Bronchial epithelial cell (primary cell): ENCODE results near the gene ARID4B. TPM values are rescaled to one million over a fixed set of nuclear protein-coding genes. Genes with fewer than 3 reads are reported as not detected.
A peak's percentile ranks its signal among the peaks of the same experiment; 100 is the strongest.
"Not testable (repeated sequence)": the region's sequence is repeated elsewhere in the genome, so short reads cannot be mapped to it uniquely, and the experiment has no call there.

ENCODE experiments used
- DNase-seq: peaks from one replicate; pipeline ENCODE4 v3.0.0-alpha.2; 2010; ENCODE audit warnings: low read depth
- FAIRE-seq: peaks from 2 replicates; lab custom pipeline; 2011; peaks lifted over from hg19 to GRCh38; lab: Jason Lieb, UNC
- H3K27me3 ChIP-seq: 2 replicates; pipeline ENCODE4 v1.5.1; 2011; ENCODE audit warnings: low read length; ENCODE audit not compliant: control insufficient read depth, insufficient read depth
- H3K36me3 ChIP-seq: 2 replicates; pipeline ENCODE4 v1.5.1; 2011; ENCODE audit warnings: low read length; ENCODE audit not compliant: control insufficient read depth, insufficient read depth
- H3K4me3 ChIP-seq: 2 replicates; pipeline ENCODE4 v1.5.1; 2011; ENCODE audit warnings: mild to moderate bottlenecking, low read depth, low read length, control low read depth
- total RNA-seq: library from RNA; depleted of rRNA; stranded (reverse); fragments of >200 nt; gene quantifications from 2 replicates; pipeline ENCODE4 v1.2.1, GENCODE V29; 2014
- TF ChIP-seq, protein P1 (sequence below): IDR thresholded peaks from 2 replicates; pipeline ENCODE4 v1.5.1; 2011; ENCODE audit warnings: mild to moderate bottlenecking, moderate library complexity, low read length, control low read depth, inconsistent platforms; ENCODE audit not compliant: insufficient read depth, severe bottlenecking

Gene ARID4B
- total RNA-seq, 1 donor from 2014 or later: 11.8 TPM

DNA sequence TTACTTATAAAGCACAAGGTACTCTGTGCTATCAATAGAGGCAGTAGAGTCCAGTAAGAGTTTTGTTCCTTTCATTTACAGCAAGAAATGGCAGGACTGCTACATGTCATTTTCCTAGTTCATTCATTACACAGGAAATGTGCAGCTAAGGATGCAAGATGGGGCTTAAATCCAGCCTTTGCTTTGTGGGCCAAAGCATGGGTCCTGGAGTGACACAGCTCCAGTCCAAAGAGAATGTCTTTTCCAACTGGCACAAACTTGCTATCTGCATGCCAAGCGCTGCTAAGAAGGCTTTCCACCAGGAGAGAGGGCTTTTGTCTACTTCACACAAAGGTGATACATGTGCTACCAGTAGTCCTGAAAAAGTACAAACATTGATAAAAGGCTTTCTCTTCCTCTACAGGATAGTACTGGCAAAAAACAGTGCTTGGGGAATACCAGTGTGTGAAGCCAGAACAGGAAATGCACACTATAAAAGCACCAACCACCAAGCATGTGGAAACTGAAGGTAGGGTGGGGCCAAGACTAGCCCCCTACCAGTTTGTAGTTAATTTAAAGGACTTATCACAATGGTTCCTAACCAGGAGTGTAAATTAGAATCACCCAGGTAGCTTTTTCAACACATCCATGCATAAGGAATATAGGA lies 68.7 kb downstream of the ARID4B start:
- TF ChIP-seq, protein P1, sequence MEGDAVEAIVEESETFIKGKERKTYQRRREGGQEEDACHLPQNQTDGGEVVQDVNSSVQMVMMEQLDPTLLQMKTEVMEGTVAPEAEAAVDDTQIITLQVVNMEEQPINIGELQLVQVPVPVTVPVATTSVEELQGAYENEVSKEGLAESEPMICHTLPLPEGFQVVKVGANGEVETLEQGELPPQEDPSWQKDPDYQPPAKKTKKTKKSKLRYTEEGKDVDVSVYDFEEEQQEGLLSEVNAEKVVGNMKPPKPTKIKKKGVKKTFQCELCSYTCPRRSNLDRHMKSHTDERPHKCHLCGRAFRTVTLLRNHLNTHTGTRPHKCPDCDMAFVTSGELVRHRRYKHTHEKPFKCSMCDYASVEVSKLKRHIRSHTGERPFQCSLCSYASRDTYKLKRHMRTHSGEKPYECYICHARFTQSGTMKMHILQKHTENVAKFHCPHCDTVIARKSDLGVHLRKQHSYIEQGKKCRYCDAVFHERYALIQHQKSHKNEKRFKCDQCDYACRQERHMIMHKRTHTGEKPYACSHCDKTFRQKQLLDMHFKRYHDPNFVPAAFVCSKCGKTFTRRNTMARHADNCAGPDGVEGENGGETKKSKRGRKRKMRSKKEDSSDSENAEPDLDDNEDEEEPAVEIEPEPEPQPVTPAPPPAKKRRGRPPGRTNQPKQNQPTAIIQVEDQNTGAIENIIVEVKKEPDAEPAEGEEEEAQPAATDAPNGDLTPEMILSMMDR: no peak
- Histone ChIP-seq H3K4me3 (no peak overlapping the region), H3K36me3 (no peaks in the 10 kb centered on the region), H3K27me3 (no peaks in the 10 kb centered on the region)
- FAIRE-seq (no peak), DNase-seq (no peak)

DNA sequence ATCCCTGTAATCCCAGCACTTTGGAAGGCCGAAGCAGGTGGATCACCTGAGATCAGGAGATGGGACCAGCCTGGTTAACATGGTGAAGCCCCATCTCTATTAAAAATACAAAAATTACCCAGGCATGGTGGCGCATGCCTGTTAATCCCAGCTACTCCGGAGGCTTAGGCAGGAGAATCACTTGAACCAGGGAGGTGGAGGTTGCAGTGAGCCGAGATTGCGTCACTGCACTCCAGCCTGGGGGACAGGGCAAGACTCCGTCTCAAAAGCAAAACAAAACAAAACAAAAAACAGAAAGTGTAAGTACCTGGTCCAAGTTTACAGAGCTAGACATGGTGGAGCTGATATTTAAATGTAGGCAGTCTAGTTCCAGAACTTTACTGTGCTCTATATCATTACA lies 69.9 kb downstream of the ARID4B start:
- H3K27me3 ChIP-seq, FAIRE-seq, H3K36me3 ChIP-seq: not testable (repeated sequence)

DNA sequence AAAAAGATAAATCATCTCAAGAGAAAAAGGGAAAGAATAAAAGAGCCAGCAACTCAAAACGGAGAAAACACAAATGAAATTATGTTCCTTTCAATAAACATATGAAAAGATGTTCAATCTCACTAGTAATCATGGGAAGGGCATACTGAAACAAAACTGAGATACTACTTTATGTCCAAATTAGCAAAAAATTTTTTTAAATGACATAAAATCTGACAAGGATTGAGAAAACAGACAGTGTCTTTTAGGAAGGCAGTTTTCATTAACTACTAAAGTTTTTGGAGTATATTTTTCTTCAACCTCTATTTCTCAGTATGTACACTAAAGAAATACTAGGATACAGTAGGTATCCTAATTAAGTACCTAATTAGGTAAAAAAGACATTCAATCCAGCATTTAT lies 73.3 kb downstream of the ARID4B start:
- H3K27me3 ChIP-seq: no peaks in the 10 kb centered on the region
- H3K36me3 ChIP-seq: no peaks in the 10 kb centered on the region
- DNase-seq (no peak), FAIRE-seq (no peak)
- H3K4me3 ChIP-seq: no peak overlapping the region
- TF ChIP-seq, protein P1: no peak

More for the DNA sequence above, 69.9 kb downstream of the ARID4B start:
- not testable (repeated sequence) for DNase-seq, H3K4me3 ChIP-seq

DNA sequence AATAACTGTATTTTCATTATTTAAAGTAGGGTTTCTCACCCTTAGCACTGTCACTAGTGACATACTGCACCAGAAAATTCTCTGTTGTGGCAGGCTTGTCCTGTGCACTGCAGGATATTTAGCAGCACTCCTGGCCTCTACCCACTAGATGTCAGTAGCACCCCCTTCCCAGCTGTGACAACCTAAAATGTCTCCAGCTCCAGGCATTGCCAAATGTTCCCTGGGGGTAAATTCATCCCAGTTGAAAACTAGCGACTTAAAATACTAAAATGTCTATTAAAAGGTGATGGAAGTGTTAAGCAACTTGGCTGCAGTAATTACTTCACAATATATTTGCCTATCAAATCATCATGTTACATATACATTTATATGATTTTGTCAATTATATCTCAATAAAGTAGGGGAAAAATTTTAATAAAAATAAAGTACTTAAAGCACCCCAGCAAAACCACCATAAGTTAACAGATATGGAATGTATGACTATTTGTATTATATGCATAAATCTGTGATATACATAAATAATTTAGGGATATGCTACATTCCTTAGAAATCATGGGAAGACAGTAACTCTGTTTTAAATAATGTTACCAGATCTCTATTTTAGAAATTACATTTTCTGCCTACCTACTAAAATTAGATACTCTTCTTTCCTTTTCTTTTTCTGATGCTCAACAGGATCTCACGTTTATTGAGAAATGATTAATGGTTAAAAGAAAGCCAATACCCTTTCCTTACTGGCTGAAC lies 74.6 kb downstream of the ARID4B start:
- Histone ChIP-seq H3K4me3 (no peak overlapping the region), H3K27me3 (no peaks in the 10 kb centered on the region), H3K36me3 (no peaks in the 10 kb centered on the region)
- DNase-seq (peak; percentile 70), FAIRE-seq (no peak)
- TF ChIP-seq, protein P1: peak; percentile 79

DNA sequence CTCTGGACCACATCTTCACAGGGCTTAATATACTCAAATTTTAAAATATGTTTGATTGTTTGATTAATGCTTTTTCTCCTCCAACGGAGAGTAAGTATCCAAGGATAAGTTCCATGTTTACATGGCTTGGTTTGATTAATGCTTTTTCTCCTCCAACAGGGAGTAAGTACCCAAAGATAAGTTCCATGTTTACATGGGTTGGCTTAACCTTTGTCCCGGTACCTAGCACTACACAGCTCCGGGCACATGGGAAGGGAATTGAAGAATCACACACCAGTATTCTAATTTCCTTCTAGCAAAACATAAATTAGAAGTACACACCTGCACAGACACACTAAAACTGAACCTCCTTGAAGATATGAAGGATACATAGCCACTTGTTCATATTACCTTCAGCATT lies 77.5 kb downstream of the ARID4B start:
- Histone ChIP-seq H3K4me3 (no peak overlapping the region), H3K36me3 (peaks cover 2% of the 10 kb centered on the region), H3K27me3 (no peaks in the 10 kb centered on the region)
- DNase-seq (no peak), FAIRE-seq (no peak)
- TF ChIP-seq, protein P1: no peak
